IMR-90 (cell line): Measurements from ENCODE around the gene PCID2.

Source experiments
- CTCF ChIP-seq: conservative IDR thresholded peaks from 2 replicates; pipeline ENCODE4 v1.5.1; 2012; ENCODE audit warnings: mild to moderate bottlenecking, low read depth, low read length, improper control_type of control experiment
- RAD21 ChIP-seq: IDR thresholded peaks from 2 replicates; pipeline ENCODE4 v1.6.1; 2012; ENCODE audit warnings: low read length, improper control_type of control experiment

GRCh38 chr13:113239357-113239756 is 30.9 kb upstream of the PCID2 start:
- TF ChIP-seq CTCF (no peak), RAD21 (no peak)
